Hair follicular keratinocyte (primary cell): ENCODE results near the gene KRTAP5-8. TPM values are rescaled to one million over a fixed set of nuclear protein-coding genes. Genes with fewer than 3 reads are reported as not detected.

Source experiments
- total RNA-seq: library from RNA; depleted of rRNA; stranded (reverse); fragments of >200 nt; gene quantifications from 2 replicates; pipeline ENCODE4 v1.2.3, GENCODE V29; 2015

Gene KRTAP5-8
- not detected in 2 replicates for total RNA-seq

GRCh38 chr11:71537977-71538665, at the start of gene KRTAP5-8:
TSS of gene KRTAP5-8 (plus strand) at chr11:71538025. CDS start at chr11:71538056, 31 bp downstream.

GRCh38 chr11:71526796-71527575, 10.8 kb upstream of the KRTAP5-8 start, which contains the start of gene KRTAP5-7:
TSS of gene KRTAP5-7 (plus strand) at chr11:71527267. CDS start at chr11:71527301, 34 bp downstream.

GRCh38 chr11:71548120-71548519, 10.3 kb downstream of the KRTAP5-8 start, which contains the start of gene KRTAP5-9:
TSS of gene KRTAP5-9 (plus strand) at chr11:71548420. CDS start at chr11:71548658, 238 bp downstream.

GRCh38 chr11:71565263-71565662, 27.4 kb downstream of the KRTAP5-8 start, which contains the start of gene KRTAP5-10:
TSS of gene KRTAP5-10 (plus strand) at chr11:71565563. CDS start at chr11:71565588, 25 bp downstream.

GRCh38 chr11:71582309-71582895, 44.6 kb downstream of the KRTAP5-8 start, which contains the start of gene KRTAP5-11:
TSS of gene KRTAP5-11 (minus strand) at chr11:71582875. CDS start at chr11:71582837, 38 bp downstream.

Other genes with a start within 250 kb of the KRTAP5-8 start
- 142 and 148 TPM in 2 replicates for gene DHCR7, start 89.6 kb upstream of the KRTAP5-8 start, total RNA-seq
- gene NADSYN1, start 84.8 kb upstream of the KRTAP5-8 start, total RNA-seq = 31.8 and 45.2 TPM in 2 replicates
- gene KRTAP5-7, start 10.8 kb upstream of the KRTAP5-8 start, total RNA-seq = not detected in 2 replicates
- gene KRTAP5-9, start 10.4 kb downstream of the KRTAP5-8 start, total RNA-seq = not detected in 2 replicates
- not detected in 2 replicates for gene KRTAP5-10, start 27.5 kb downstream of the KRTAP5-8 start, total RNA-seq
- gene KRTAP5-11, start 44.9 kb downstream of the KRTAP5-8 start, total RNA-seq = not detected in 2 replicates